Fibroblast of the aortic adventitia (primary cell): ENCODE results near the gene ITPR2. TPM values are rescaled to one million over a fixed set of nuclear protein-coding genes. Genes with fewer than 3 reads are reported as not detected.

Experiments used
- DNase-seq: peaks from one replicate; pipeline ENCODE4 v3.0.0-alpha.2; 2010; ENCODE audit warnings: low read depth
- H3K4me3 ChIP-seq: 2 replicates; pipeline ENCODE4 v1.5.1; 2011; ENCODE audit warnings: low read depth, mild to moderate bottlenecking, control low read depth, low read length, moderate library complexity
- total RNA-seq: library from RNA; depleted of rRNA; stranded (reverse); fragments of >200 nt; gene quantifications from 2 replicates; pipeline ENCODE4 v1.2.3, GENCODE V29; 2012; ENCODE audit warnings: low replicate concordance
- TF ChIP-seq, protein P1 (sequence below): IDR thresholded peaks from 2 replicates; pipeline ENCODE4 v1.5.1; 2011; ENCODE audit warnings: mild to moderate bottlenecking, low read length, control low read depth, inconsistent platforms; ENCODE audit not compliant: insufficient read depth

ITPR2 gene
- total RNA-seq, 1 donor, result 15.5 TPM

DNA sequence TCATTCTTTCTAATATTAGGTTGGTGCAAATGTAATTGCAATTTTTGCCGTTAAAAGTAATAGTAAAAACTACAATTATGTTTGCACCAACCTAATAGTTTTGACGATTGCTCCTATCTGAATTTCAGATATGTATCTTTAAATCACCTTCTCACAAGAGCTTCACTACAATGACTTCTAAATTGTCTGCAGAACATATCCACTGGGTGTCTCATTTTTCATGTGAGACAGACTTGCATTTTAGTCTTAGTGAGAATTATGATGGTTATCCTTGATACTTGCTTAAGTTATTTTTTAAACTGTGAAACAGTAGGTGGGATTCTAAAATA lies 84.6 kb downstream of the ITPR2 start:
- no peak overlapping the region for H3K4me3 ChIP-seq
- DNase-seq, result no peak
- TF ChIP-seq, protein P1, sequence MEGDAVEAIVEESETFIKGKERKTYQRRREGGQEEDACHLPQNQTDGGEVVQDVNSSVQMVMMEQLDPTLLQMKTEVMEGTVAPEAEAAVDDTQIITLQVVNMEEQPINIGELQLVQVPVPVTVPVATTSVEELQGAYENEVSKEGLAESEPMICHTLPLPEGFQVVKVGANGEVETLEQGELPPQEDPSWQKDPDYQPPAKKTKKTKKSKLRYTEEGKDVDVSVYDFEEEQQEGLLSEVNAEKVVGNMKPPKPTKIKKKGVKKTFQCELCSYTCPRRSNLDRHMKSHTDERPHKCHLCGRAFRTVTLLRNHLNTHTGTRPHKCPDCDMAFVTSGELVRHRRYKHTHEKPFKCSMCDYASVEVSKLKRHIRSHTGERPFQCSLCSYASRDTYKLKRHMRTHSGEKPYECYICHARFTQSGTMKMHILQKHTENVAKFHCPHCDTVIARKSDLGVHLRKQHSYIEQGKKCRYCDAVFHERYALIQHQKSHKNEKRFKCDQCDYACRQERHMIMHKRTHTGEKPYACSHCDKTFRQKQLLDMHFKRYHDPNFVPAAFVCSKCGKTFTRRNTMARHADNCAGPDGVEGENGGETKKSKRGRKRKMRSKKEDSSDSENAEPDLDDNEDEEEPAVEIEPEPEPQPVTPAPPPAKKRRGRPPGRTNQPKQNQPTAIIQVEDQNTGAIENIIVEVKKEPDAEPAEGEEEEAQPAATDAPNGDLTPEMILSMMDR, result no peak

DNA sequence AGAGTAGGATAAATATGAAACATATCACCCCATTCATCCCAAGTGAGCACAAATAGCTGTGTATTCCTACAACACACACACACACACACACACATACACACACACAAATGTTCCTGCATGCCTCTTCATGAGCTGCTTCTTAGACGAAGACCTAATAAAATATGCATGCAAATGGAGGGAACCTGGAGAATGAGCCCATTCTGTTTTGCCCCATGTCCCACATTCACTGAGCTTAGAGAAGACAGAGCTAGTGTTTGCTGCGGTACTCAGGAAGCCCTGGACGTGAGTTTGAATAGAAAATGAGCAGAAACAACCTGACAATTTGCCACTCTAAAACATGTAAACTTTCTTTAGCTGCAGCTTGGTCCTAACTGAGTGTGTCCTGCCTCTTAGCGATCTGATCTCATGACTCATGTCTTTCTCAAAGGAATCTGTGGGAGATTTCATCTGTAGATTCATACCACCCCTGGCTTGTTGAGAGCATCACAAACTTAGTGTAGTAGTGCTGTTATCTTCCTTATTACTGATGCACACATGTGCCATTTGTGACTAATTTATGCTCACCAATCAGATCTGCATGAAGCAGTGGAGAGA lies 86.8 kb downstream of the ITPR2 start:
- H3K4me3 ChIP-seq, result no peak overlapping the region
- DNase-seq, result peak; percentile 68
- TF ChIP-seq, protein P1, result no peak

DNA sequence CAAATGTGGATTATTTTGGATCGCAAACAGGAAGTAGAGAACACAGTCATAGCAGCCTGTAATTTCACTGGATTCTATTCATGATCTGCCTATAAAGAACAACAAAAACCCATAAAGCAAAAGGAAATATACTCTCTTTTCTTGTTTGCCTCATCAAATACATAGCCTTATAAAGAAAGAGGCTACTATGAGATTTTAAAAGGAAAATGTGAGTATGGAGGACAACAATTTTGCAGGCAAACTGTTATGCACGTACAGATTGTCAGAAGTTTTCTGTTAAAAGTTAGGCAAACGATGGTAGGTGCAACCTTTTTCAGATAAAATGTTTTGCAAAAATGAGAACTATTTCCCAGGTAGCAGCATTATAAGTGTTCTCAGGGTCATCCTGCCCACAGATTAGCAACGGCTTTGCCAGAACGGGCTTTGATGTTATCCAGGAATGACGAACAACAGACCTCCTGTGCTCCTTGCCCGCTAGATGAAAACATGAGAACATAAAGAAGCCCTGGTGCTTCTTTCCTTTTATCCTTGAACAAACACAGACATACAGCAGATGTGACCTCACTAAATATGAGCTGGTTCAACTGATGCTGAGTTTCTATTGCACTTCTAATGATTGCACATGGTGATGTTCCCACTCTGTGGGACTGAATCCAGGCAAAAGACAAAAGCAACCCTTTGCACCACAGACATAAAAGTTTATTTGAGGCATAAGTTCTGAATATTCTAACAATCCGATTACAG lies 88.1 kb downstream of the ITPR2 start:
- no peak overlapping the region for H3K4me3 ChIP-seq
- DNase-seq, result no peak
- TF ChIP-seq, protein P1, result no peak

DNA sequence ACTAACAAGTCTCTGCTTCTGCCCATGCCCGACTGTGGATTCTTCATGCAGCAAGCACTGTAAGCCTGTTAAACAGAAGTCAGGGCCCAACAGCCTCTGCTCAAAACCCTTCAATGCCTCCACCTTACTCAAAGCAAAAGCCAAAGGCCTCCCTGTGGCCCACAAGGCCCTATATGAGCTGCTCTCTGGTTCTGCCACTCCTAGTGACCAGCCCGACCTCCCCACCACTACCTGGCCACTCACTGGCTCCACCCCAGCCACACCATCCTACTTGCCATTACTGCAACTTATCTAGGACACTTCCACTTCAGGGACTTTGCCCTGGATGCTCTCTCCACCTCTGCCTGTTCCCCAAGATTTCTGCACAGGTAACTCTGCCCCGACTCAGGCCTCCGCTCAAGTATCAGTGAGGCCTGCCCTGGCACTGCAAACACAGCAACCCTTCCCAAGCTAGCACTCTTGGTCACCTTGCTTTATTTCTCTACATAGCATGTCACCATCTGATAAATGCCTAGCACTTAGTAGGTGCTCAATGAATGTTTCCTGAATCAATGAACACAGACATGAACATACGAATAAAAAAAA lies 88.9 kb downstream of the ITPR2 start:
- H3K4me3 ChIP-seq, result no peak overlapping the region
- TF ChIP-seq, protein P1, result no peak
- no peak for DNase-seq

DNA sequence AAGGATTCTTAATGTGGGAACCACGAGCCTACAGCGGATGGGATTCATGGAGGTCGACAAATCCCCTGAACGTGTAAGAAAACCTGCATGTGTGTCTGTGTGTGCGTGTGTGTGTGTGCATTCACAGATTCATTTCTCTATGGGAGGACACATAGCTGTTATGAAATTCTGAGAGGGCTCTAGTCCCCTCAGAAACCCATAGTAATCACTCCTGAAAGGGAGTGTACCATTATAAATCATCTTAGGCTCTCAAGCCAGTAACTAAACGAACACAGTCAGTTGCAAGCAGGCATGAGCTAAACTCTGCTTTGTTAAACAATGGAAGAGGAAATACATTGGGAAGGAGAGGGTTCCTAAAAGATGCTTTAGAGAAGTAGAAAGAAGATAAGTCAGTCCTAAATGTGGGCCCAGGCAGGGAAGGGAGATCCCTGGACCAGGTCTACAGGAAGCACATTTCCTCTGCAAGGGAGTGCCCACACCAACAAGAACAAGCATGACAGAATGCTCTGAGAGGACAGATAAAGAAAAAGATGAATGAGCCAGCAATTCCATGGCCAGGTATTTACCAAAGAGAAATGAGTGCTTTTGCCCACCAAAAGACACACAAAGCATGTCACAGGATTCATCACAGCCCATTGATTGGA lies 91.3 kb downstream of the ITPR2 start:
- H3K4me3 ChIP-seq, result no peak overlapping the region
- TF ChIP-seq, protein P1, result no peak
- DNase-seq, result no peak

DNA sequence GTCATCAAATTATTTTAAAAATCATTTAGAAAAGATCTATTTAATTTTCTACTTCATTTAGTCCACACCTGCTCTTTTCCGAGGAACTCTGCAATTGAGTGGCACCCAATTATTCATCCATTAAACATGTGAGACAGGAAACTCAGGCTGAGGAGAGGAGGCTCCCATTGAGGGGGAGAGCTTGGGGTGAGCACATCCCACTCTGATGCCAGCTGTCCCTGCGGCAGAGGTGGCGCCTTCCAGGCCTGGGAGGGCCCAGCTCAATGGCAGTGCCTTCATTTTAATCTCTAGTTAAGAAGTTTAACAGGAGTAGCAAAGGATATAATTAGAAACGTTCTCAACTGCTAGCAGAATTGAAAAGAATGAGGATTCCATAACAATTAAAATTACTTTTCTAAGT lies 92.0 kb downstream of the ITPR2 start:
- H3K4me3 ChIP-seq, result no peak overlapping the region
- no peak for DNase-seq
- TF ChIP-seq, protein P1, result no peak
